GM19455 (cell line): ENCODE results near the gene SETD4.

Source experiments
- ATAC-seq: cut with Tn5 transposase; IDR thresholded peaks from one replicate; pipeline ENCODE4 v1.9.1; 2021; ENCODE audit not compliant: unreplicated experiment

Gene SETD4

DNA sequence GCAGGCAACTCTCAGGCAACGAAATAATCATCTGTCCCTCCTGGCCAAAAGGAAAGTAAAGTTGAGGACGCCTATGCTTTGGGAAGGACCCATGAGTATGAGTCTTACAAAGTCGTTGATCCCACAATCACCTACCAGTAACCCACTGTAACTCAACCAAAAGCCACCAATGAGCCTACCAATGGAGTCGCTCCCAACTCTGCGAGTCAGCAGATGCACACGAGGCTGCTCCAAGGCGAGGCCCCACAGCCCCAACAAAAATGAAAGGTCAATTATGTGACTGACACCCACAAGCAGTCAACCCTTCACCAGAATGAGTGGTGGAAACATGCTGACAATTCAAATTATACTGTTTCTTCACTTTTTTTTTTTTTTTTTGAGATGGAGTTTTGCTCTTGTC, 12.0 kb downstream of the SETD4 start:
- ATAC-seq: no peak

DNA sequence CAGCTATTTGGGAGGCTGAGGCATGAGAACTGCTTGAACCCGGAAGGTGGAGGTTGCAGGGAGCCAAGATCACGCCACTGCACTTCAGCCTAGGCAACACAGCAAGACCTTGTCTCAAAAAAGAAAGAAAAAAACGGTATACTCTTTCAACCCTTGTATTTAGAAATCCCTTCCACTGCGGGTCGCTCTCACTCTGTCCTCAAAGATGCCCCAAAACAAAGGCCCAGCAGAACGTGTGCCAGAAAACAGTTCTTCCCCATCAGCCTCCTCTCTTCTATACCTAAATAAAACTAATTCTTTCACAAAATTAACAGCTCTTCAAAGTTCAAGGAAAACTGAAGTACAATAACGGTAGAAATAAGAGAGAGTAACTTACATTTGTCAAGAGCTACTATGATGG, 13.2 kb downstream of the SETD4 start:
- no peak for ATAC-seq

DNA sequence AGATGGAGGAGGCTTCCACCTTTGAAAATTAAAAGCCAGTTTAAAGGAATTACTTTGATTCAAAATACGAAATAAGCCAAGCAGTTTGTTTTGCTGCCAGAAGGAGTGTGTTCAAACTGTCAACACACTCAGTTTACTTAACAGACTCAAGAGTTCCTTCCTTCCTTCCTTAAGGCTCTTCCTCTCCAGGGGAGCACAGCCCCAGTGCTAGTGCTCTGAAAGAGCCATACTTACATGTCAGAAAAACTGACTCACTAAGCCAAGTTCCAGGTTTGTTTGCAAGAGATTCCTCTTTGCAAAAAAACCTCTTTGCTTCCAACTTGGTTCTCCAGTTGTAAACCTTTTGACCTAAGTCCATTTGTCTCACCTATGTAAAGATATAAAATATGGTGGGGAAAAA, 14.3 kb downstream of the SETD4 start:
- ATAC-seq: no peak

DNA sequence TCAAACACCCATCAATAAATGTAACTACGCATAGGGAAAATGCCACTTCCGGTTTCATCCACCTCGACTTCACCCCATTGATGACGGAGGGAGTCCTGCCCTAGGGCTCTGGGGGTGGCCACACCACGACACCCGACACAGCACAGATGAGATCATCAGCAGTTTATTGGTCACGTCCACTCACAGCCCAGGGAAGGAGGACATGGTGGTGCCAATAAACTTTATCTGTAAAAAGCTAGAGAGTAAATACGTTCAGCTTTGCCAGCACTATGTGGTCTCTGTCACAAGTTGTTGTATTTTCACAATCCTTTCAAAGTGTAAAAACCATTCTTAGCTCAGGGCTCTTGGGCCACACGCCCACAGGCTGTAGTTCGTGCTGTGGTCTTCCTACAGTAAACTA, 16.3 kb downstream of the SETD4 start:
- ATAC-seq: no peak

DNA sequence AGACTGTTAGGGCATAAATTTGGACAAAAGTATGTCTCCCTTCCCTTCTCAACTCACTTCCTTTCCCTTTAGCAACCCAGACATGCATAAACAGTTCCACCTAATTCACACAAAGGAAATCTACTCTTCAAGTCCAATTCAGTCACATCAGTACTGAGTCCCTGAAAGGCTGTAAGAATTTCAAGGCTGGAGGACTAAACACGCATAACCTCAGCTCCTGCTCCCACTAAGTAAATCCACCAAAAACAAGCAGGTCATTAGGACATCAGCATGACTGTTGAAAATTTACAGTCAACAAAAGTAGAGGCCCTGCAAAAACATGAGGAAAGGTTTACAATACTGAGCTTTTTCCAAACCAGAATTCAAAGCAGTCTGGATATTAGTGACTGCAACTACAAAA, 18.4 kb downstream of the SETD4 start:
- ATAC-seq: no peak

DNA sequence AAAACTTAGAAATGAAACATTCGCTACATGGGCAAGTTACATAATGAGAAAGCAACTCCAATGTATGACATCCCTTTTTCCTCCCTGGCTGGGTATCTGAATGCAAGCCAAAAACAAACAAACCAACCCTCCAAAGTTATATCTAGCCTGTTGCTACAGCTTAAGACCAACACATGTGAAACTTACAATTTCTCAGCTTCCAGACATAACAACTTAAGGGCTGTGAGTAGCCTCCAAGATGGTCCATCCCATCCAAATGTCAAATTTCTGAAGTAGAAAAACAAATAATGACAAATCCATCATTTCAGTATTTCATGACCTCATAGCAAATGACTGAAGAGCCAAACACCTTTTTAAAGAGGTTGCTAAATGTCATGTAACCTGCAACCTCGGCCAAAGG, 19.9 kb downstream of the SETD4 start:
- ATAC-seq: no peak

DNA sequence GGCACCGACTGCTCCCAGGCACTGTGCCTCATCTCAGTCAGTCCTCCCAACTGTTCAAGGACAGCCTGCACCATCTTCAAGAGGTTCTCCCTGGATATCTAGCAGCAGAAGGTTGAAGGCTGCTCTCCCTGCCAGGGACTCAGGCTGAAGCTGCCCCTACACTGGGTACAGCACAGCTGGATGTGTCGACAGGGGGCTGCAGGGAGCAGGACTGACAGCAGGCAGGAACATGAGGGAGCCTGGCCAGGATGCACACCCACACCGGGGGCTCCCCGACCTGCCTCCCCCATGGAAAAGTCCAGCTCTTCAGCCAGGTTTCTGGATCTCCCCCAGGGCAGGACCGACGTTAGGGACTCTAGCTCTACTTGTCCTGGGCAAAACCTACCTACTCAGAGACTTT, 20.5 kb downstream of the SETD4 start:
- no peak for ATAC-seq

DNA sequence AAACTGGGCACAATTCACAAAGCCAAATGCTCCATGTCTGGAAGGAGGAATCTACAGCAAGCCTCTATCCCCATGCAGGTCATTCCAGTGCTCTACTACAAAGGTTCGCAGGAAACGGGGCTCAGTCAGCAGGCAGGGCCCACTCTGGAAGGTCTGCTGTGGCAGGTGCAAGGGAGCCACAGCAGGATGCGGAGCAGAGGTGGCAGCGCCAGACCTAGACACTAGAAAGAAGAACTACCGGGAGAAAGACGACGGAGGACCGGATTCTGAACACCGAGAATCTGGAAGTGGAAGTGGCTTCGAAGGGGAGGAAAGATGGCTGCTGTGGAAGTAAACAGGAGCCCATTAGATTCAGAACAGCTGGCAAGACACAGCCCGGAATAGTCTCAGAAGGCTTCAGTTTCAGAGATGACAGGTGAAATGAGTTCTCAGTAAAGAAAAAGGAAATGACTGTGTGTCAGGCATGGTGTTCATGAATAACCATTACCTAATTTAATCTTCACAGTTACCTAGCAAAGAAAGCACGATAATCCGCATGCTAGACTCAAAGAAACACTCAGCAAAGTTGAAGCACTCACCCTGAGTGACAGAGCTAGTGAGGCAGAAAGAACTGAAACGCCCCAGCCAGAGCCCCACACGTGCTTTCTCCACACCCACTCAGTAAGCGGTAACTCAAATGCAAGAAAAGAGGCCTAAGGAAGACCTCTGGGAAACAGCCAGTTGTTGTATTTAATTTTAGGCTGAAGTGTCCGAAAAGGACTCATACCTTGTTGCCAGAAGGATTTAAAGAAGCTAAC, 21.4 kb downstream of the SETD4 start:
- ATAC-seq: no peak

DNA sequence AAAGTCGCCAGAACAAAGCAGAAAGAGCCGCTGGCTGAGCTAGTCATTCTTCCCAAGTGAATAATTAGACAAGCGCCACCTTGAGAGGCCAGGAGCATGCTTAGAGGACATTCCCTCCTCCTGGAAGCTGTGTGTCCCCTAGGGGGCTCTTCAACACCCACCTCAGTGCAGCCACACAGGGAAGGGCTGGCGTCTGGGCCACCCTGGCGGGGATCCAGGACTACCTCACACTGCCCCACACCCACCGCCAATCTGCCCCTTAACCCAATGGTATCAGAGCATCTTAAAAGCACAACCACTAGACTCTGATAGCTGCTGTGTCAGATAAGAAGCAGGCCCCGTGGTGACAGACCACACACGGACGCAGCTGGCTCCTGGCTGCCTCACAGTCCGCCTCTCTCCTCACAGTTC, 24.9 kb downstream of the SETD4 start:
- no peak for ATAC-seq

DNA sequence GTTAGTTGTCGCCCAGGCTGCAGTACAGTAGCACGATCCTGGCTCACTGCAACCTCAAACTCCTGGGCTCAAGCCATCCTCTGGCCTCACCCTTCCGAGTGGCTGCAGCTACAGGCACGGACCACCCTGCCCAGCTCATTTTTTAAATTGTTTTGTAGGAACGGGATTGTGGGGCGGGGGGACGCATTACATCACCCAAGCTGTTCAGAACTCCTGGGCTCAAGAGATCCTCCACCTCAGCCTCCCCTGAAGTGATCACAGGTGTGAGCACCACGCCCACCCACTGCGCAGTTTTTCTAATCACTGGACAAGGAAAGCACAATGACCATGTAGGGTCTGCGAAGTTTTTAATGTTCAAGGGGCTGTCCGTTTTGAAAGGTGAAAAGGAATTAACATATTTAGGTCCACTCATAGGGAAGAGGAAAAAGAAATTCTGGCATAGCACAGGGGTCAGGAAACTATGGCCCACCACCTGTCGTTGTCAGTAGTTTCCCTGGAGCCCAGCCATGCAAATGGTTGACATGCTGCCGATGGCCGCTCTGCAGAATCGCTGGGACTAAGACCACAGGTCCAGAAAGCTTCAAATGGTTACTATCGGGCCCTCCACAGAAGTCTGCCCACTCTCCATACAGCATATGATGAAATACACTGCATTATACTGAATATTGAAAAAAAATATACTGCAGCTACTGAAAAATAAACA, 26.0 kb downstream of the SETD4 start:
- no peak for ATAC-seq

DNA sequence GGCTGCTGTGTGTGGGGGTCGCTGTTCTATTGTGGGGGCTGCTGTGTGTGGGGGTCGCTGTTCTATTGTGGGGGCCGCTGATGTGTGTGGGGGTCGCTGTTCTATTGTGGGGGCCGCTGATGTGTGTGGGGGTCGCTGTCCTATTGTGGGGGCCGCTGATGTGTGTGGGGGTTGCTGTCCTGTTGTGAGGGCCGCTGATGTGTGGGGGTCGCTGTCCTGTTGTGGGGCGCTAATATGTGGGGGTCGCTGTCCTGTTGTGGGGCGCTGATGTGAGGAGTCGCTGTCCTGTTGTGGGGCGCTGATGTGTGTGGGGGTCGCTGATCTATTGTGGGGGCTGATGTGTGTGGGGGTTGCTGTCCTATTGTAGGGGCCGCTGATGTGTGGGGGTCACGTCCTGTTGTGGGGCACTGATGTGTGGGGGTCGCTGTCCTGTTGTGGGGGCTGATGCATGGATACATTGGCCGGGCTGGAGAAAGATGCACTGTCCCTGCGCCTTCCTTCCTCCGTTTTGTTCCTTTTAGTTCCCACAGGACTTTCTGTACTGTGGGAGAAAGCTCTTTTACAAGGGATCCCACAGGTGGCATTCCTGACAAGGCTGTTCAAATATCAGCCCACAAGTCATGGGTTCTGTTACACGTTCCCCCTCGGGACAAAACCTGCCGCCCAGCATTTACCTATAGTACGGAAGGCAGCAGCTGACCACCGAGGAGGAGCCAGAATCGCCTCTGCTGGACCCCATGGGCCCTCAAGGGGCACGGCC, 27.5 kb downstream of the SETD4 start:
- ATAC-seq: no peak

DNA sequence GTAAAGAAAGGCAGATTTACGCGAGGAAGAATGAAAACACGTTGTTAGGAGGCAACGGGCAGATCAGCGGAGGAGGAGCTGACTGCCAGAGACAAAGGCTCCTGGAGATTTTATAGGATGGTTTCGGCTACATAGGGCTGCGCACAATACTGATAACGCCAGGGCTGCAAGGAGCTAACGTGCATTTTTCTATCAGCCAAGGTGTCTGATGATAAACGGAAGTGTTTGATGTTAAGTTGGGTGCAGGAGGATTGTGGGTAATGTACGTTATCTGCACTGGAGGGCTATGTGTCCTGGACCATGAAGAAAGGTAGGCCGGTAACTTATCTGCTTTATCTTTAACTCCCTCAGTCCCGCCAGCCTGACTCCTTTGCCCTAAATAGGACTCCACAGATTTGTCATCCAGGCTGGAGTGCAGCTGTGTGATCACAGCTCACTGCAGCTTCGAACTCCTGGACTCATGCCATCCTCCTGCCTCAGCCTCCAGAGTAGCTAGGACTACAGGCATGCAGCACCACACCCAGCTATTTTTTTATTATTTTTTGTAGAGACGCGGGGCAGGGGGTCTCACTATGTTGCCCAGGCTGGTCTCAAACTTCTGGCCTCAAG, 29.6 kb downstream of the SETD4 start:
- ATAC-seq: no peak

DNA sequence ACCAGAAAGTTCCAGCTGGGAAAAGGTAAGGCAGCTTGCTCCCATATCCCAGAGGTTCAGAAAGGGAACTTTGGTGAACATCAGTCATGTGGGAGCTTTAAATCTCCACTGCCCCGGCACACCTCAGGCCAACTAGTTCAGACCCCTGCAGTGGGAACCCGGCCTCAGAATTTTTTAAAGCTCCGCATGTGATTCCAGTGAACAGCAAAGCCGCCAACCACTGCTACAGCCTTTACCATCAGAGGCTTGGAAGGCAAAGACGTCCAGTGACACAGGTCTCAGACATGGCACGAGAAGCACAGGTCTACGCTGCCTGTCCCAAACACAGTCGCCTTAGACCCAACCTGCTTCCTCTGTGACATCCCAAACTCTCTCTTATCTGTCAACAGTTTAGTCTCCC, 31.0 kb downstream of the SETD4 start:
- ATAC-seq: no peak

DNA sequence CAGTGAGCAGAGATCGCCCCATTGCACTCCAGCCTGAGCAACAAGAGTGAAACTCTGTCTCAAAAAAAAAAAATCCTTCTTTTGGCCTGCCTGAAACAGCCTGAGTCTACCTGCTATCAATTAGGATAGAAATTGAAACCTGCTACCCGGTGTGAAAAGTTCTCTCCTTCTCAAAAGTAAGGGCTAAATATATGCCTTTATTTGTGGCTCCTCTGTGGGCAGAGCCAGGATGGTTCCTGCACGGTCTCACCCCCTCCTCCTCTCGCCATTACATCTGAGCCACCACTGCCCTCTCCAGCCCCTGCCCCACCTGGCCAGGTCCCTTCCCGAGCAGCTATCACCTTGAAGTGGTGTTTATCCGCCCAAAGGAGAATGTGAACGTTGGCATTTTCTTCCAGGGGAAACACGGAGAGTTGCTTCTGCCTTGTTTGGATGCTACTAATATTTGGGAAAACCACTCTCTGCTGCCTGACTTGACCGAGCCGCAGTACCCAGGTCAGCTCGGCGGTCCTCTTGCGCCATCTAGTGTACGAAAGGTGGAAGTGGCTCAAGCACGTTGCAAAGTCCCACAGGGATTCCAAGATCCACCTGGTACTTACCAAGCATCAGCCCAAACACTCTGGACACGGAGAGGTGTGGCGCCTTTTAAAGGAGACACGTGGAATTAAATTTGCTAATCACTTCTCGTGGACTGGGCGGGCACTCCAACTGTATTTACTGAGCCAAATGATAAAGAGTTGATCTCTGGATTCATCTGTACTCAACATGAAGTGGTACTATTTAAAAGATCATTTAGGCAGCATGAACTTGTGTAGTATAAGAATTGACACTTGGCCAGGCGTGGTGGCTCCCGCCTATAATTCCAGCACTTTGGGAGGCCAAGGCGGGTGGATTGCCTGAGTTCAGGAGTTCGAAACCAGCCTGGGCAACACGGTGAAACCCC, 31.9 kb downstream of the SETD4 start:
- peak; percentile 71 for ATAC-seq

DNA sequence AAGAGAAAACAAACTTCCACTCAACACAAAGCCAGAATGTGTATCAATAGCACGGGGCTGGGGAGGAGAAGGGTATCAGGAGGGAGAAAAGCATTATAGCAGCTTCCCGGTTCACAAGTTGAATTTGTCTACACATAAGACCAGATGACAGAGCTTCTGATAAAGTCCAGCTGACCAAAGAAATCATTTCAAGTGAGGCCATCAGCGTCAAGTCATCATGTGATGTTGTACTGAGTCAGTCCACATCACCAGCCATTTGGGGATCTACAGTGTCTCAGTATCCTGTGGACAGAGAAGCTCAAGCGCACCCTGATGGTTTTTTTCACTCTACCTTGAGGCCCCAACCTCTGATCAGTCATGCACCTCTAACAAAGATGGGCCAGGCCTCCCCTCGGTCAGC, 33.0 kb downstream of the SETD4 start:
- no peak for ATAC-seq

DNA sequence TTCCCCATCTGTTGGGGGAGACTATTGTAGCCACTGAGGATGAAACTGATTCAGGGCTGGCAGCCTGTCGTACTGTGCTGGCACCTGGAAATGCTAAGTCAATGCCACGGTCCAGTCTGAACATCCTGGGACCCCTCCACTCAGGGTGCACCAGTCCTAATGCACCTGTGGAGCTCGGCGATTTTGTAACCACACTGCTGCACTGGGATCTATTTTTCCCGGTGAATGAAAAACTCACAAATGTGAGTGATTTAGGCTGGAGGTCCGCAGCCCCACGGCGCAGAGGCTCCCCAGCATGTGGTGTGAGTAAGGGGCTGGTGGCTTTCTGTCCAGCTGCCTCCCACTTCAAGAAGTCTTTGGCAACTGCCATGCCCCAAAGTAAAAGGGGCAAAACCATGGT, 35.5 kb downstream of the SETD4 start:
- no peak for ATAC-seq

DNA sequence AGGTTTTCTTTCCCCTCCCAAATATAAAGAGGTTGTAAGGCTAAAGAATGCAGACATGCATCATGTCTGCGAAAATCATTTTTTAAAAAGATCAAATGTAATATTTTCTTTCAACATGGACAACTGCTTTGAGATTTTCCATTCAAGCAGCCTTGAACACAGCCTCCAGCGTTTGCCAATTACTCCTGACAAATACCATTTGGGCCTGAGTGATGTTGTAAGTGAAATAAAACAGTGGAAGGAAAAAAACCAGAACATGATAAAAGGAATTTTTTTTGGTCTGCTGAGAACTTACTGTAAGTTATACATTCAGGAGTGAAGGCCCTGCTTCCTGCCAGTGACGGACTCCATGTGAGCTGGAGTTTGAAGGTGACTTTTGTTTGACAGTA, 37.2 kb downstream of the SETD4 start:
- ATAC-seq: no peak

DNA sequence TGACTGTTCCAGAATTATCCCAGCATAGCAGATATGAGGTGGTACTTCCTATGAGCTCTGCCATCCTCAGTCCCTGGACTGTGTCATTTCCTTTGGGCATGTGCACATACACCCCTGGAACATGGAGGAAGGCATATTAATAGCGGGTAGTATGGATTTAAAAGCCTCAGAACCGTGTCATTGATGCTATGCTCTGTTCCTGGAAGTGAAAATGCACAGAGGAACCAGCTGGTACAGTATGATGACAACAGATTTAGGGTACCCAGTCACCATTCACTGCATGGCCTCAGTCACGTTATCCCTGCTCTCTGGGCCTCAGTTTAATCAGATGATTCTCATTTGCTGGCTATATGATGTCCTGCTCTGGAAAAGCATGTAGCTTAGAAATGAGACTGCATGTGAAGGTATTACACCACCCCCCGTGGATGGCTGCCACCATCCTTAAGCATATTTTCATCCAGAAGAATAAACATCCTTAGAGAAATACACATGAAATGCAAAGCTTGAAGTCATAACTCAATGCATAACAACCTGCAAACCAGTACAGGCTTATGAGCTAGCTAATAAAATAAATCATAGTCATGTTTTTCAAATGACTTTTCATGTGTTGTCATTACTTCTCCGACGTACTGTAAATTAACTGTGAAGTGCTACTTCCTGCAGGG, 37.8 kb downstream of the SETD4 start:
- ATAC-seq: no peak

DNA sequence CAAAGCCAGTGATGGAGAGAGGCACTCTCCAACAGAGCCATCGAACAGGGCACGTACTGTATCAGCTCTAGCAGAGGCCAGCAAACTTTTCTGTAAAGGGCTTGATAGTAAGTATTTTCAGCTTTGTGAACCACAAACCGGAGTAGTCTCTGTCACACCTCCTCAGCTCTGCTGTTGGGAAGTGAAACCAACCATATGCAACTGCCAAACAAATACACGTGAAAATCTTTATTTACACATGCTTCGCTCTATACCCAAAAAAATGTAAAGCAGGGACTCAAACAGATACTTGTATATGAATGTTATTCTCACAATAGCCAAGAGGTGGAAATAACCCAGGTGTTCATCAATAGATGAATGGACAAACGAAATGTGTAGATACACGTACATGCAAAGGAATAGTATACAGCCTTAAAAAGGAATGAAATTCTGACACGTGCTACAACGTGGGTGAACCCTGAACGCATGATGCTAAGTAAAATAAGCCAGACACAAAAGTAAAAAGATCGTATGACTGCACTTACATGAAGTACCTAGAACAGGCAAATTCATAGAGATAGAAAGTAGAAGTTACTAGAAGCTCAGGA, 39.0 kb downstream of the SETD4 start:
- no peak for ATAC-seq

DNA sequence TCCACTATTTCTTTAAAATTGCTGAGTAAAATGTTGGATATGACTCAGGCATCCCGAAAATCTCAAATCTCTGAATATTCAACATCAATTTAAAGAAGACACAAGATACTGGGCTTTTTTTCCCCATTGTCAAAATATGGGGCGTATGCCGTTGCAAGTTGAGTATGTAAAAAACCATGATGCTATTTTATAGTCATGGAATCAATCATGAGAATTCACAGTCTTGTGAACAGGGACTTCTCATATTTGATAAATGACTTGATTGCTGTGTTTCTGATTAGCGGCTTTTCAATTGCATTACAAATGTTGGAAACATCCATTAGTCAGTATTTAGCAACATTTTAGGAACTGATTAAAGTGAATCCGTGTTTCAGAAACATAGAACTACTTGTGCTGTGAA, 45.3 kb downstream of the SETD4 start:
- ATAC-seq: no peak
